IMR-90 (cell line): ENCODE data around the gene CCDC30.

Source experiments
- CHD1 ChIP-seq: IDR thresholded peaks from 2 replicates; pipeline ENCODE4 v1.6.1; 2012; ENCODE audit warnings: low read depth, low read length, improper control_type of control experiment
- FOS ChIP-seq: fragments of 150-350 bp; IDR thresholded peaks from 2 replicates; pipeline ENCODE4 v1.6.1; 2016; ENCODE audit warnings: low read depth, low read length
- TF ChIP-seq, protein P1 (sequence below): conservative IDR thresholded peaks from 2 replicates; pipeline ENCODE4 v1.5.1; 2012; ENCODE audit warnings: mild to moderate bottlenecking, low read depth, low read length, improper control_type of control experiment

- no peak for TF ChIP-seq FOS
- TF ChIP-seq, protein P1, sequence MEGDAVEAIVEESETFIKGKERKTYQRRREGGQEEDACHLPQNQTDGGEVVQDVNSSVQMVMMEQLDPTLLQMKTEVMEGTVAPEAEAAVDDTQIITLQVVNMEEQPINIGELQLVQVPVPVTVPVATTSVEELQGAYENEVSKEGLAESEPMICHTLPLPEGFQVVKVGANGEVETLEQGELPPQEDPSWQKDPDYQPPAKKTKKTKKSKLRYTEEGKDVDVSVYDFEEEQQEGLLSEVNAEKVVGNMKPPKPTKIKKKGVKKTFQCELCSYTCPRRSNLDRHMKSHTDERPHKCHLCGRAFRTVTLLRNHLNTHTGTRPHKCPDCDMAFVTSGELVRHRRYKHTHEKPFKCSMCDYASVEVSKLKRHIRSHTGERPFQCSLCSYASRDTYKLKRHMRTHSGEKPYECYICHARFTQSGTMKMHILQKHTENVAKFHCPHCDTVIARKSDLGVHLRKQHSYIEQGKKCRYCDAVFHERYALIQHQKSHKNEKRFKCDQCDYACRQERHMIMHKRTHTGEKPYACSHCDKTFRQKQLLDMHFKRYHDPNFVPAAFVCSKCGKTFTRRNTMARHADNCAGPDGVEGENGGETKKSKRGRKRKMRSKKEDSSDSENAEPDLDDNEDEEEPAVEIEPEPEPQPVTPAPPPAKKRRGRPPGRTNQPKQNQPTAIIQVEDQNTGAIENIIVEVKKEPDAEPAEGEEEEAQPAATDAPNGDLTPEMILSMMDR, result no peak
- no peak for TF ChIP-seq CHD1
Observed at GRCh38 chr1:42567038-42567437, 104.0 kb downstream of the CCDC30 start.
